B cell (primary cell): ENCODE measurements around the gene PTPN13. TPM values are rescaled to one million over a fixed set of nuclear protein-coding genes. Genes with fewer than 3 reads are reported as not detected.

Source experiments
- ATAC-seq: fragments of 200-7000 bp; cut with Tn5 transposase; one replicate; pipeline ENCODE4 v1.10.0; 2021; ENCODE audit warnings: low read depth, mild to moderate bottlenecking, moderate number of reproducible peaks, moderate library complexity
- CTCF ChIA-PET: fragments of 350-600 bp; sonication (Branson Sonifier 250); formaldehyde crosslinking; loops from one replicate; lab custom pipeline; 2021; ENCODE audit warnings: antibody characterized with exemption, inconsistent platforms; lab: Charles Lee
- POLR2A ChIA-PET: fragments of 350-600 bp; sonication (Branson Sonifier 250); formaldehyde crosslinking; loops from one replicate; lab custom pipeline; 2021; ENCODE audit warnings: antibody characterized with exemption; lab: Charles Lee
- DNase-seq: peaks from one replicate; pipeline ENCODE4 v3.0.0; 2013
- H2AFZ ChIP-seq: 2 replicates; pipeline ENCODE4 v1.6.1; 2012; ENCODE audit warnings: mild to moderate bottlenecking, low read depth, low read length; ENCODE audit not compliant: insufficient read depth, poor library complexity, severe bottlenecking
- H3K27ac ChIP-seq, 2 donors: 1 replicate in 1 of 2; 2 replicates in 1 of 2; pipeline ENCODE4 v1.5.1; 2012 to 2013; ENCODE audit warnings: low read length in 2 of 2, mild to moderate bottlenecking in 2 of 2, moderate library complexity in 1 of 2
- H3K27me3 ChIP-seq, 4 experiments: fragments of 200-600 bp in 1 of 4; sonication (generic) in 1 of 4; replicated peaks in 1 of 4; 1 replicate in 2 of 4; 2 replicates in 2 of 4; pipeline versions ENCODE4 v1.6.1 to v1.7.0; 2013 to 2016; ENCODE audit warnings: low read length in 3 of 4, mild to moderate bottlenecking in 2 of 4, mixed read lengths in 1 of 4, moderate library complexity in 1 of 4; ENCODE audit not compliant: insufficient read depth in 4 of 4, control insufficient read depth in 3 of 4; ENCODE audit errors: control extremely low read depth in 1 of 4
- H3K36me3 ChIP-seq, 2 experiments: replicated peaks in 1 of 2; 1 replicate in 1 of 2; 2 replicates in 1 of 2; pipeline versions ENCODE4 v1.6.1 to v1.7.1; 2013; ENCODE audit warnings: low read length in 1 of 2; ENCODE audit not compliant: insufficient read depth in 2 of 2, control insufficient read depth in 1 of 2; ENCODE audit errors: control extremely low read depth in 1 of 2, extremely low read depth in 1 of 2
- H3K4me1 ChIP-seq, 2 donors: fragments of 200-600 bp in 1 of 2; sonication (generic) in 1 of 2; 1 replicate in 1 of 2; 2 replicates in 1 of 2; pipeline versions ENCODE4 v1.5.1 to v1.6.1; 2013 to 2017; ENCODE audit warnings: low read length in 2 of 2; ENCODE audit not compliant: control insufficient read depth in 2 of 2, insufficient read depth in 2 of 2
- H3K4me2 ChIP-seq: replicated peaks from 2 replicates; pipeline ENCODE3; 2012; ENCODE audit warnings: mild to moderate bottlenecking, low read depth, low read length; ENCODE audit not compliant: poor library complexity, severe bottlenecking
- H3K4me3 ChIP-seq, 5 experiments: fragments of 200-600 bp in 1 of 5; sonication (generic) in 1 of 5; 1 replicate in 3 of 5; 2 replicates in 2 of 5; pipeline versions ENCODE4 v1.5.1 to v1.7.0; 2011 to 2016; ENCODE audit warnings: low read length in 4 of 5, mild to moderate bottlenecking in 4 of 5, low read depth in 2 of 5, control low read depth in 1 of 5, moderate library complexity in 1 of 5; ENCODE audit not compliant: insufficient read depth in 1 of 5; ENCODE audit errors: control extremely low read depth in 1 of 5, extremely low read depth in 1 of 5
- H3K79me2 ChIP-seq: fragments of 200-600 bp; sonication (generic); one replicate; pipeline ENCODE4 v1.6.0; 2016; ENCODE audit warnings: low read length; ENCODE audit not compliant: control insufficient read depth, insufficient read depth
- H3K9ac ChIP-seq: fragments of 200-600 bp; sonication (generic); 2 replicates; pipeline ENCODE4 v1.6.1; 2017; ENCODE audit warnings: mild to moderate bottlenecking, low read length, moderate library complexity
- H3K9me3 ChIP-seq, 3 donors: one replicate each; pipeline versions ENCODE4 v1.6.1 to v1.7.1; 2013; ENCODE audit warnings: low read length in 2 of 3; ENCODE audit not compliant: control insufficient read depth in 2 of 3, insufficient read depth in 1 of 3; ENCODE audit errors: control extremely low read depth in 1 of 3
- H4K20me1 ChIP-seq: 2 replicates; pipeline ENCODE4 v1.6.0; 2012; ENCODE audit warnings: mild to moderate bottlenecking, low read length; ENCODE audit not compliant: insufficient read depth, control insufficient read depth, poor library complexity, severe bottlenecking
- H3K27ac Mint-ChIP-seq: one replicate; pipeline ENCODE4 v1.8.0; 2021; ENCODE audit warnings: mixed read lengths
- H3K27me3 Mint-ChIP-seq: one replicate; pipeline ENCODE4 v1.8.0; 2021; ENCODE audit warnings: mixed read lengths
- H3K4me1 Mint-ChIP-seq: one replicate; pipeline ENCODE4 v1.8.0; 2021; ENCODE audit warnings: mixed read lengths
- H3K4me3 Mint-ChIP-seq: one replicate; pipeline ENCODE4 v1.8.0; 2021; ENCODE audit warnings: mixed read lengths
- H3K9me3 Mint-ChIP-seq: one replicate; pipeline ENCODE4 v1.8.0; 2022; ENCODE audit warnings: mixed read lengths; ENCODE audit not compliant: insufficient read depth
- EZH2 ChIP-seq: IDR thresholded peaks from 2 replicates; pipeline ENCODE4 v1.6.1; 2012; ENCODE audit warnings: borderline replicate concordance, low read depth, mild to moderate bottlenecking, moderate library complexity, low read length; ENCODE audit not compliant: insufficient read depth, poor library complexity, severe bottlenecking
- WGBS: methylation state at CpG from one replicate; pipeline ENCODE4 v1.1.5; 2013; ENCODE audit warnings: missing lambda C conversion rate; ENCODE audit not compliant: insufficient coverage; 5-methylcytosine and 5-hydroxymethylcytosine counted together
- intact Hi-C: fragments of 100-400 bp; cut with micrococcal nuclease; formaldehyde crosslinking; loops from one replicate; pipeline ENCODE4 v1.10.0; 2022
- polyA plus RNA-seq: library from polyadenylated mRNA; depleted of rRNA; stranded (reverse); fragments of >200 nt; gene quantifications from 2 replicates; pipeline ENCODE4 v1.2.3, GENCODE V29; 2012
- total RNA-seq, 2 donors: library from RNA; stranded (reverse); fragments of 120-200 nt in 1 of 2; gene quantifications; 1 replicate in 1 of 2; 2 replicates in 1 of 2; pipeline versions ENCODE4 v1.2.3 to v1.2.4, GENCODE V29; 2013 to 2022
- TF ChIP-seq, protein P1 (sequence below): fragments of 200-600 bp; IDR thresholded peaks from one replicate; pipeline ENCODE4 v1.8.0; 2022; ENCODE audit warnings: antibody characterized with exemption, mild to moderate bottlenecking

PTPN13 gene
- total and polyA plus RNA-seq, 2 donors (not counting 1 experiment from before 2014, with no cell fraction given), result 0.91 TPM; not detected in 1

GRCh38 chr4:86660401-86660800, 66.3 kb downstream of the PTPN13 start:
- Histone ChIP-seq H3K4me1 (no peaks in the 10 kb centered on the region), H3K79me2 (no peaks in the 10 kb centered on the region), H2AFZ (no peak overlapping the region), H3K27me3 (no peaks in the 10 kb centered on the region), H3K9ac (no peak overlapping the region), H3K27ac (no peak overlapping the region), H3K4me2 (no peak overlapping the region), H3K4me3 (no peak overlapping the region), H3K9me3 (peaks cover 0 to 10% (median 0%) of the 10 kb centered on the region in 3 donors), H4K20me1 (no peaks in the 10 kb centered on the region), H3K36me3 (no peaks in the 10 kb centered on the region)
- no peaks in the 10 kb centered on the region for H3K27me3 Mint-ChIP-seq
- intact Hi-C loops, result no loop called here
- CTCF ChIA-PET, result no interaction called here
- TF ChIP-seq, protein P1, sequence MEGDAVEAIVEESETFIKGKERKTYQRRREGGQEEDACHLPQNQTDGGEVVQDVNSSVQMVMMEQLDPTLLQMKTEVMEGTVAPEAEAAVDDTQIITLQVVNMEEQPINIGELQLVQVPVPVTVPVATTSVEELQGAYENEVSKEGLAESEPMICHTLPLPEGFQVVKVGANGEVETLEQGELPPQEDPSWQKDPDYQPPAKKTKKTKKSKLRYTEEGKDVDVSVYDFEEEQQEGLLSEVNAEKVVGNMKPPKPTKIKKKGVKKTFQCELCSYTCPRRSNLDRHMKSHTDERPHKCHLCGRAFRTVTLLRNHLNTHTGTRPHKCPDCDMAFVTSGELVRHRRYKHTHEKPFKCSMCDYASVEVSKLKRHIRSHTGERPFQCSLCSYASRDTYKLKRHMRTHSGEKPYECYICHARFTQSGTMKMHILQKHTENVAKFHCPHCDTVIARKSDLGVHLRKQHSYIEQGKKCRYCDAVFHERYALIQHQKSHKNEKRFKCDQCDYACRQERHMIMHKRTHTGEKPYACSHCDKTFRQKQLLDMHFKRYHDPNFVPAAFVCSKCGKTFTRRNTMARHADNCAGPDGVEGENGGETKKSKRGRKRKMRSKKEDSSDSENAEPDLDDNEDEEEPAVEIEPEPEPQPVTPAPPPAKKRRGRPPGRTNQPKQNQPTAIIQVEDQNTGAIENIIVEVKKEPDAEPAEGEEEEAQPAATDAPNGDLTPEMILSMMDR, result no peak
- TF ChIP-seq EZH2, result no peak
- POLR2A ChIA-PET, result no interaction called here
- no peak overlapping the region for H3K4me3 Mint-ChIP-seq
- no CpG with 5 or more reads among the region's 2 CpGs for WGBS
- DNase-seq (no peak), ATAC-seq (no peak)
- H3K9me3 Mint-ChIP-seq, result peaks cover 2% of the 10 kb centered on the region
- H3K4me1 Mint-ChIP-seq, result no peaks in the 10 kb centered on the region
- no peak overlapping the region for H3K27ac Mint-ChIP-seq

DNA sequence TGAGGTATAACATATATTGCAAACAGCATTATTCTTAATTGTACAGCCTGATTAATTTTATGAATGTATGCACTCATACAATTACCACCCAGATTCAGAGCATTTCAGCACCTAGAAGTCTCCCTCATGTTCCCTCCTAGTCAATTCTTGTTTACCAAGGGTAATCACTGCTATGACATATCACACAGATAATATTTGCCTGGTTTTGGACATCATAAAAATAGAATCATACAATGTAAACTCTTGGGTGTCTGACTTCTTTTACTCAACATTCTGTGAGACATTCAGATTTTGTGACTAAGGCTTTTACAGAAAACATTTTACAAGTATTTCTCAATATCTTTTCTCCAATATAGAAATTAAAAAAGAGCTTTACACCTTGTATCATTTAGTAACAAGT, 66.9 kb downstream of the PTPN13 start:
- no peak overlapping the region for H3K27ac ChIP-seq
- intact Hi-C loops, result no loop called here
- H3K4me3 ChIP-seq, result no peak overlapping the region
- H3K4me1 Mint-ChIP-seq, result no peaks in the 10 kb centered on the region
- DNase-seq (no peak), ATAC-seq (no peak)
- H3K9ac ChIP-seq, result no peak overlapping the region
- CTCF ChIA-PET, result no interaction called here
- H3K9me3 ChIP-seq, result peaks cover 0 to 10% (median 0%) of the 10 kb centered on the region in 3 donors
- TF ChIP-seq EZH2, result no peak
- TF ChIP-seq, protein P1, result no peak
- no peak overlapping the region for H3K4me3 Mint-ChIP-seq
- H3K27me3 Mint-ChIP-seq, result no peaks in the 10 kb centered on the region
- H3K36me3 ChIP-seq, result no peaks in the 10 kb centered on the region
- no peak overlapping the region for H3K4me2 ChIP-seq
- no peaks in the 10 kb centered on the region for H3K79me2 ChIP-seq
- no peaks in the 10 kb centered on the region for H3K27me3 ChIP-seq
- H3K27ac Mint-ChIP-seq, result no peak overlapping the region
- POLR2A ChIA-PET, result no interaction called here
- no peaks in the 10 kb centered on the region for H3K4me1 ChIP-seq
- no peaks in the 10 kb centered on the region for H4K20me1 ChIP-seq
- no peak overlapping the region for H2AFZ ChIP-seq
- H3K9me3 Mint-ChIP-seq, result peaks cover 2% of the 10 kb centered on the region
